Measurements from ENCODE around the gene HK3.

DNA sequence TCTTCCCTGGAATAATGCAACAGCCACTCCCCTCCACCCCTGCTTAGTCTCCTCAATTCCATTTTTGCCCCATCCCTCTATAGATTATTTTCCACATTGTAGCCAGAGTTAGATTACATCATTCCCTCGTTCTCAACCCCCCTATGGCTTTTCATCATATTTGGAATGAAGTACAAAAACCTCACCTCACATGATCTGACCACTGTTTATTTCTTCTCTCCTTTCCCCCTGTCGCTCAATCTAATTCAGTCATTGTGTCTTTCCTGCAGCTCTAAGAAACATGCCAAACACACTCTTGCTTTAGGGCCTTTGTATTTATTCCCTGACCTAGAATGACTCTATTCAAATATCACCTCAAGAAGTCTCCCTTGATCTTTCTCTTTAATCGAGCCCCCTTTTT, 22.6 kb upstream of the HK3 start:
- TF ChIP-seq, protein P1, sequence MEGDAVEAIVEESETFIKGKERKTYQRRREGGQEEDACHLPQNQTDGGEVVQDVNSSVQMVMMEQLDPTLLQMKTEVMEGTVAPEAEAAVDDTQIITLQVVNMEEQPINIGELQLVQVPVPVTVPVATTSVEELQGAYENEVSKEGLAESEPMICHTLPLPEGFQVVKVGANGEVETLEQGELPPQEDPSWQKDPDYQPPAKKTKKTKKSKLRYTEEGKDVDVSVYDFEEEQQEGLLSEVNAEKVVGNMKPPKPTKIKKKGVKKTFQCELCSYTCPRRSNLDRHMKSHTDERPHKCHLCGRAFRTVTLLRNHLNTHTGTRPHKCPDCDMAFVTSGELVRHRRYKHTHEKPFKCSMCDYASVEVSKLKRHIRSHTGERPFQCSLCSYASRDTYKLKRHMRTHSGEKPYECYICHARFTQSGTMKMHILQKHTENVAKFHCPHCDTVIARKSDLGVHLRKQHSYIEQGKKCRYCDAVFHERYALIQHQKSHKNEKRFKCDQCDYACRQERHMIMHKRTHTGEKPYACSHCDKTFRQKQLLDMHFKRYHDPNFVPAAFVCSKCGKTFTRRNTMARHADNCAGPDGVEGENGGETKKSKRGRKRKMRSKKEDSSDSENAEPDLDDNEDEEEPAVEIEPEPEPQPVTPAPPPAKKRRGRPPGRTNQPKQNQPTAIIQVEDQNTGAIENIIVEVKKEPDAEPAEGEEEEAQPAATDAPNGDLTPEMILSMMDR (IDR thresholded peaks at IDR 0.05; ENCODE audit: borderline replicate concordance, extremely low read depth, low read length, poor library complexity, severe bottlenecking), result no peak
- no peak for TF ChIP-seq EZH2 (IDR thresholded peaks at IDR 0.05; ENCODE audit: borderline replicate concordance, low read depth, low read length, severe bottlenecking)

All from DND-41 (cell line).